VCaP (cell line): ENCODE results near the gene STARD10.

Source experiments
- H3K27ac ChIP-seq: fragments of 450-650 bp; 2 replicates; pipeline ENCODE4 v1.5.1; 2017
- CTCF ChIP-seq: fragments of 450-650 bp; conservative IDR thresholded peaks from 2 replicates; pipeline ENCODE4 v1.5.1; 2017; ENCODE audit warnings: mild to moderate bottlenecking, moderate library complexity

The STARD10 gene

GRCh38 chr11:72705442-72706365 lies 88.1 kb downstream of the STARD10 start:
- TF ChIP-seq CTCF = no peak
- no peak overlapping the region for H3K27ac ChIP-seq

- H3K27ac ChIP-seq = no peak overlapping the region
These were observed 89.0 kb downstream of the STARD10 start for GRCh38 chr11:72704783-72705265.

More at GRCh38 chr11:72704783-72705265, 89.0 kb downstream of the STARD10 start:
- no peak for TF ChIP-seq CTCF
